ENCODE measurements around the gene GAS2L3. TPM values are rescaled to one million over a fixed set of nuclear protein-coding genes. Genes with fewer than 3 reads are reported as not detected.
A peak's percentile ranks its signal among the peaks of the same experiment; 100 is the strongest.

The GAS2L3 gene
- total RNA-seq, 1 donor from 2014 or later, result 55.1 TPM

DNA sequence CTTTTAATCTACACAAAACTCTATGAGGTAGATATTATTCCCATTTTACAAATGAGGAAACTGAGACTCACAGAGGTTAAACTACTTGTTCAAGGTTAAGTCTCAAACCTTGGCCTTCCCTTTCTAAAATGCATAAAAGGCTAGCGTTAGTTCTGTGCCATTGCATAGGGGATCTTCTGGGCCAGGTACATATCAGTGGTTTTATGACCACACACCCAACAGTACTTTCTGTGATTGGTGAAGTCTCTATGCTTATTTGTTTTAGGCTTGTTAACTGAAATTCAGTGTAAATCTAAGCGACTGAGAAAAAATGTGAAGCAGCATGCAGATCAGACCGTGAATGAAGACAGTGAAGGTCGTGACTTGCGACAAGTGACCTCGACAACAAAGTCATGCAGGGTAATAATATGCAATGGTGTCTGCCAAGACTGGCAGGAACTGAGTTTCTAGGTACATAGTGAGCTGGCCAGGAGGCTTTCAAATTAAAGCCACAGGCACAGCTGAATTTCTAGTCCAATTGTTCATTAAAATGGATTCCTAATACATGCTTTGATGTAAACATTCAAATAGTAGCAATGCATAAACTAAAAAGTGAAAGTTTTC lies 38.8 kb upstream of the GAS2L3 start:
- peaks cover 4% of the 10 kb centered on the region for H3K4me1 Mint-ChIP-seq (ENCODE audit: low read depth)
- TF ChIP-seq, protein P1, sequence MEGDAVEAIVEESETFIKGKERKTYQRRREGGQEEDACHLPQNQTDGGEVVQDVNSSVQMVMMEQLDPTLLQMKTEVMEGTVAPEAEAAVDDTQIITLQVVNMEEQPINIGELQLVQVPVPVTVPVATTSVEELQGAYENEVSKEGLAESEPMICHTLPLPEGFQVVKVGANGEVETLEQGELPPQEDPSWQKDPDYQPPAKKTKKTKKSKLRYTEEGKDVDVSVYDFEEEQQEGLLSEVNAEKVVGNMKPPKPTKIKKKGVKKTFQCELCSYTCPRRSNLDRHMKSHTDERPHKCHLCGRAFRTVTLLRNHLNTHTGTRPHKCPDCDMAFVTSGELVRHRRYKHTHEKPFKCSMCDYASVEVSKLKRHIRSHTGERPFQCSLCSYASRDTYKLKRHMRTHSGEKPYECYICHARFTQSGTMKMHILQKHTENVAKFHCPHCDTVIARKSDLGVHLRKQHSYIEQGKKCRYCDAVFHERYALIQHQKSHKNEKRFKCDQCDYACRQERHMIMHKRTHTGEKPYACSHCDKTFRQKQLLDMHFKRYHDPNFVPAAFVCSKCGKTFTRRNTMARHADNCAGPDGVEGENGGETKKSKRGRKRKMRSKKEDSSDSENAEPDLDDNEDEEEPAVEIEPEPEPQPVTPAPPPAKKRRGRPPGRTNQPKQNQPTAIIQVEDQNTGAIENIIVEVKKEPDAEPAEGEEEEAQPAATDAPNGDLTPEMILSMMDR (IDR thresholded peaks at IDR 0.05; ENCODE audit: unreplicated experiment), result no peak
- H3K27ac Mint-ChIP-seq, result no peak overlapping the region
- no peak for DNase-seq (ENCODE audit: low spot score, unreplicated experiment)
- no peak overlapping the region for H3K4me3 Mint-ChIP-seq (ENCODE audit: low read depth)
- peaks cover 3% of the 10 kb centered on the region for H3K9me3 Mint-ChIP-seq (ENCODE audit: low read depth)
- no peaks in the 10 kb centered on the region for H3K36me3 Mint-ChIP-seq (ENCODE audit: insufficient read depth)
- H3K27me3 Mint-ChIP-seq, result peaks cover 2% of the 10 kb centered on the region

DNA sequence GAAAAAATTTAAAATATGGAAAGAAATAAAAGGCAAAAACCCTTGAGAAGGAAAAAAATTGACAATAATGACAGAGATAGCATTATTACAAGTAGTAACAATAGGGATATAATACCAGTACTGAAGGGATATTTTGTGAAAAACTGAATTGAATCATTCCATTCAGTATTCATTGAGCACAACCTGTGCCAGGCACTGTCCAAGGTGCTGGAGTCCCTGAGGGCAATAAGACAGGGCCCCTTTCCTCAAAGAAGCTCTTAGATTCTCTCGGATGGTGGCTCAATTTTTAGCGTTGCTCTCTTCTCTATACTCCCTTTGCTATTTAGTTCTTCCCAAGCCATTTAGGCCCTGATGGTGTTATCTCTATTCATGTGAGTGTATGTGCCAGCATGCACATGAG lies 34.3 kb upstream of the GAS2L3 start:
- Mint-ChIP-seq H3K36me3 (ENCODE audit: insufficient read depth) (no peaks in the 10 kb centered on the region), H3K9me3 (ENCODE audit: low read depth) (peaks cover 4% of the 10 kb centered on the region), H3K4me1 (ENCODE audit: low read depth) (peaks cover 5% of the 10 kb centered on the region), H3K27me3 (no peaks in the 10 kb centered on the region), H3K4me3 (ENCODE audit: low read depth) (no peak overlapping the region), H3K27ac (no peak overlapping the region)
- peak; percentile 67 for DNase-seq (ENCODE audit: low spot score, unreplicated experiment)
- TF ChIP-seq, protein P1 (IDR thresholded peaks at IDR 0.05; ENCODE audit: unreplicated experiment), result no peak

DNA sequence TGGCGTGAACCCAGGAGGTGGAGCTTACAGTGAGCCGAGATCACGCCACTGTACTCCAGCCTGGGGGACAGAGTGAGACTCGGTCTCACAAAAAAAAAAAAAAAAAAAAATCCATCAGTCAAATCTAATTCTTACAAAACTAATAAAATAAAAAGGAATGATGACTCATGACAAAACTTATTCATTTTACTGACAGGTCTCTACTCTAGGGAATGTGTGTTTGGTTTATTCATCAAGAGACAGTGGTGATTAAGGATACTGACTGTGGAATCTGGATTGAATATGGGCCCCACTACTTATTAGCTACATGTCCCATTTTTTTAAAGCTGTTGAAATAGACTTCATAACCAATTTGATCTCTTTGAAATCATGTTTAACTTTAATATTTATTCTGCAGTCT lies 29.3 kb upstream of the GAS2L3 start:
- Mint-ChIP-seq H3K9me3 (ENCODE audit: low read depth) (peaks cover 4% of the 10 kb centered on the region), H3K36me3 (ENCODE audit: insufficient read depth) (no peaks in the 10 kb centered on the region), H3K27ac (no peak overlapping the region), H3K4me1 (ENCODE audit: low read depth) (peaks cover 3% of the 10 kb centered on the region), H3K27me3 (no peaks in the 10 kb centered on the region), H3K4me3 (ENCODE audit: low read depth) (no peak overlapping the region)
- no peak for DNase-seq (ENCODE audit: low spot score, unreplicated experiment)
- TF ChIP-seq, protein P1 (IDR thresholded peaks at IDR 0.05; ENCODE audit: unreplicated experiment), result no peak

DNA sequence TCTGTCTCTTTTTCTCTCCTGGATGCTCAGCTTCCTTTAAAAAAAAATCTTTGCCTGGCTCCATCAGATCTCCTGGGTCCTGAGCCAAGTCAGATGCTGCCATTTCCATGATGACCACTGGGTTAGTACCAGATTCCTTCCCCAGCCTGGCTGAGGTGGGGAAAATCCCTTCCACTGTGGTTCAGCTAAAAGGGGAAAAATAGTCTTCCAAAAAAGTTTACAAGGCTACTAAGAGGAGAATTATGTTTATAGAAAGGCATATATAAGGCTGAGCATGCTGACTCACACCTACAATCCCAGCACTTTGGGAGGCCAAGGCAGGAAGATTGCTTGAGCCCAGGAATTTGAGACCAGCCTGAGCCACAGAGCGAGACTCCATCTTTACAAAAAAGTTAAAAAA lies 28.4 kb upstream of the GAS2L3 start:
- Mint-ChIP-seq H3K27me3 (no peaks in the 10 kb centered on the region), H3K4me3 (ENCODE audit: low read depth) (no peak overlapping the region), H3K4me1 (ENCODE audit: low read depth) (no peaks in the 10 kb centered on the region), H3K27ac (no peak overlapping the region), H3K36me3 (ENCODE audit: insufficient read depth) (no peaks in the 10 kb centered on the region), H3K9me3 (ENCODE audit: low read depth) (no peaks in the 10 kb centered on the region)
- TF ChIP-seq, protein P1 (IDR thresholded peaks at IDR 0.05; ENCODE audit: unreplicated experiment), result no peak
- DNase-seq (ENCODE audit: low spot score, unreplicated experiment), result no peak

DNA sequence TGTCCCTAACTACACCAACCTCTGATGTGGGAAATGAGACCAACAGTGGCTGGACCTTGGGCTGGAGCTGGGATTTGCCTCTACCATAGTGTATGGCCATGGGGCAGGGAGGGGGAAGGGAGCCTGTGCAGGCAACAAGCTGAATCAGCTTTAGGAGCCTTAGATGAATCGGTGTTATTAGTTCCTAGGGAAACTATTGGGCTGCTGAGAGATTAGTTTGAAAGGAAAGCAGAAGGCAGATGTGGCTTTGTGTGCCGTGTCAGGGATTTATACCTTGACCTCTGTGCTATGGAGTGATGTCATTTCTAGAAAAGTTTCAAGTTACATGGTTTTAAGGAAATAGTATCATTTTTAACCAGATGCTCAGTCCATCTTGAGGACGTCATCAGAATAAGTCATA lies 19.5 kb upstream of the GAS2L3 start:
- Mint-ChIP-seq H3K36me3 (ENCODE audit: insufficient read depth) (no peaks in the 10 kb centered on the region), H3K9me3 (ENCODE audit: low read depth) (no peaks in the 10 kb centered on the region), H3K27me3 (no peaks in the 10 kb centered on the region), H3K4me3 (ENCODE audit: low read depth) (no peak overlapping the region), H3K4me1 (ENCODE audit: low read depth) (no peaks in the 10 kb centered on the region), H3K27ac (no peak overlapping the region)
- TF ChIP-seq, protein P1 (IDR thresholded peaks at IDR 0.05; ENCODE audit: unreplicated experiment), result no peak
- DNase-seq (ENCODE audit: low spot score, unreplicated experiment), result no peak

Measured in progenitor cell of endocrine pancreas (in vitro differentiated cells).